ENCODE data around the gene MT1M.
"Not testable (repeated sequence)": the region's sequence is repeated elsewhere in the genome, so short reads cannot be mapped to it uniquely, and the experiment has no call there.

MT1M gene

GRCh38 chr16:56632156-56632847, at the start of gene MT1M:
Gene MT1M, plus strand, starts transcription at chr16:56632659. Its CDS starts 73 bp downstream, at chr16:56632732.
- DNase-seq (ENCODE audit: low read depth in 2 of 2): no peak

GRCh38 chr16:56582911-56583310, 49.5 kb upstream of the MT1M start:
- not testable (repeated sequence) for DNase-seq (ENCODE audit: low read depth in 2 of 2)

- DNase-seq (ENCODE audit: low read depth in 2 of 2): no peak
Measured at GRCh38 chr16:56583351-56584168, 48.9 kb upstream of the MT1M start.

- no peak for DNase-seq (ENCODE audit: low read depth in 2 of 2)
Measured at GRCh38 chr16:56584276-56584675, 48.2 kb upstream of the MT1M start.

GRCh38 chr16:56588781-56589140, 43.7 kb upstream of the MT1M start:
- no peak for DNase-seq (ENCODE audit: low read depth in 2 of 2)

GRCh38 chr16:56589141-56590039, 43.1 kb upstream of the MT1M start, which contains the start of gene MT3:
Gene MT3, plus strand, starts transcription at chr16:56589528. Its CDS starts 63 bp downstream, at chr16:56589591.
- no peak for DNase-seq (ENCODE audit: low read depth in 2 of 2)

- no peak for DNase-seq (ENCODE audit: low read depth in 2 of 2)
Measured at GRCh38 chr16:56591377-56592060, 40.9 kb upstream of the MT1M start.

GRCh38 chr16:56593573-56594291, 38.7 kb upstream of the MT1M start:
- no peak for DNase-seq (ENCODE audit: low read depth in 2 of 2)

- no peak for DNase-seq (ENCODE audit: low read depth in 2 of 2)
Measured at GRCh38 chr16:56594292-56594619, 38.2 kb upstream of the MT1M start.

- no peak for DNase-seq (ENCODE audit: low read depth in 2 of 2)
Measured at GRCh38 chr16:56600398-56600999, 32.0 kb upstream of the MT1M start.

GRCh38 chr16:56601325-56601724, 31.1 kb upstream of the MT1M start:
- DNase-seq (ENCODE audit: low read depth in 2 of 2): no peak

- no peak for DNase-seq (ENCODE audit: low read depth in 2 of 2)
Measured at GRCh38 chr16:56603589-56603988, 28.9 kb upstream of the MT1M start.

- no peak for DNase-seq (ENCODE audit: low read depth in 2 of 2)
Measured at GRCh38 chr16:56604966-56605365, 27.5 kb upstream of the MT1M start.

GRCh38 chr16:56605475-56605874, 27.0 kb upstream of the MT1M start:
- DNase-seq (ENCODE audit: low read depth in 2 of 2): no peak

GRCh38 chr16:56606071-56606475, 26.4 kb upstream of the MT1M start:
- no peak for DNase-seq (ENCODE audit: low read depth in 2 of 2)

GRCh38 chr16:56606476-56607108, 25.9 kb upstream of the MT1M start:
- DNase-seq (ENCODE audit: low read depth in 2 of 2): no peak

- DNase-seq (ENCODE audit: low read depth in 2 of 2): no peak
Measured at GRCh38 chr16:56607109-56607618, 25.3 kb upstream of the MT1M start.

GRCh38 chr16:56607675-56608042, 24.8 kb upstream of the MT1M start:
- no peak for DNase-seq (ENCODE audit: low read depth in 2 of 2)

GRCh38 chr16:56608043-56608875, 24.2 kb upstream of the MT1M start, which contains the start of gene MT2A:
Gene MT2A, plus strand, starts transcription at chr16:56608584. Its CDS starts 72 bp downstream, at chr16:56608656.
- peak; percentile 92 to 94 for DNase-seq (ENCODE audit: low read depth in 2 of 2)

All from stimulated activated CD8-positive, alpha-beta memory T cell treated with anti-CD3 and anti-CD28 coated beads, Interleukin-15, amount 100 ng/mL, for 48 hours (primary cell).